Stimulated activated CD4-positive, alpha-beta T cell treated with anti-CD3 and anti-CD28 coated beads, Interleukin-4, amount 100 ng/mL, for 48 hours (primary cell): ENCODE data around the gene MYO3B.
"Not testable (repeated sequence)": the region's sequence is repeated elsewhere in the genome, so short reads cannot be mapped to it uniquely, and the experiment has no call there.

ENCODE experiments used
- DNase-seq, 2 donors: peaks; one replicate each; pipeline ENCODE4 v3.0.0-alpha.2; 2020; ENCODE audit warnings: low read depth in 2 of 2

MYO3B gene

GRCh38 chr2:170261566-170261965 lies 83.6 kb downstream of the MYO3B start:
- no peak for DNase-seq

DNA sequence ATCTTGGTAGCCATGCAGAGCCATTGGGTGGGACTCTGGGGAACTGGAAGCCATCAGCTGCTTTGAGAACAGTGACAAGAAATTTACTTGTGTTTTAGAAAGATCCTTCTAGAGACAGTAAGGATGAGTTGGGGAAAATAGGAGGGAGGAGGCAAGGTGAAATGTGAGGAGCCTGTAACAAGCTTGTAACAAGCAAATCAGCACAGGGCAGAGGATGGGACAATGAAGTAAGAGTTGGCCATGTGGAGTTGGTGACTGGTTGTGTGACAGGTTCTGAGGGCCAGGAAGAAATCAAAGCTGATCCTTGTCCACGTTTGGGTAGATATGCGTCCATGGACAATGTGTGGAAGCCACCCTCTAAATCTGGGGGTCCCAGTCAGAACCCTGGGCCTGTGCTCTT lies 84.4 kb downstream of the MYO3B start:
- no peak for DNase-seq

DNA sequence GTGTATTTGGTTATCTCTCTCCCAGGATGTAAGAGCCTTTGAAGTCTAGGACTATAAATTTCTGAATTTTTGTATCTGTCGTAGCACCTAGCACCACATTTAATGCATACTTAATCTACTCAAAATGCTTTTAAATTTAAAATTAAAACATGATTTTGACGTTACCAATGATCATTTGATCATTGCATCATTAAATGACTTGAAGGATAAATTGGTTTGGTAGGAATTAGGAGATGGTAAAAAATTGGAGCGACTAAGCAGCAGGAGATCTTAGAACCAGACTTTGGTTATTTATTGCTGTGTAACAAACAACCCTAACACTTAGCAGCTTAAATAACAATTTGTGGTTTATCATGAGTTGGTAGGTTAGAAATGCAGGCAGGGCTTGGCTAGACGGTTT lies 84.9 kb downstream of the MYO3B start:
- no peak for DNase-seq

- not testable (repeated sequence) for DNase-seq
Measured at GRCh38 chr2:170263728-170264521, 86.0 kb downstream of the MYO3B start.

DNA sequence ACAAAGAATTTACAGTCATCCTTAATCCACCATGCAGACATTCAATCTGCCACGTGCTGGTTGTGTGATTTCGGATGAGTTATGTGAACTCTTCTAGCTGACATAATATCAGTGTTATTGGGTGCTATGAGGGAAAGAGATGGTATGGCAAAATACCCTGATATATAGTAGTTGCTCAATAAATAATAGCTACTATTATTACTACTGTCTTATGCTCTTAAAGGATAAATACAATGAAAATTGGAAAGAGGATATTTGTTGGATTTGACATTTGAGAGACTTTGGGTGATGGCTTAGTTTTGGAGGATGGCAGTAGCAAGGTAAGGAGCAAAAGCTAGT lies 86.5 kb downstream of the MYO3B start:
- DNase-seq, result no peak

- no peak for DNase-seq
Measured at GRCh38 chr2:170264865-170265264, 86.9 kb downstream of the MYO3B start.

DNA sequence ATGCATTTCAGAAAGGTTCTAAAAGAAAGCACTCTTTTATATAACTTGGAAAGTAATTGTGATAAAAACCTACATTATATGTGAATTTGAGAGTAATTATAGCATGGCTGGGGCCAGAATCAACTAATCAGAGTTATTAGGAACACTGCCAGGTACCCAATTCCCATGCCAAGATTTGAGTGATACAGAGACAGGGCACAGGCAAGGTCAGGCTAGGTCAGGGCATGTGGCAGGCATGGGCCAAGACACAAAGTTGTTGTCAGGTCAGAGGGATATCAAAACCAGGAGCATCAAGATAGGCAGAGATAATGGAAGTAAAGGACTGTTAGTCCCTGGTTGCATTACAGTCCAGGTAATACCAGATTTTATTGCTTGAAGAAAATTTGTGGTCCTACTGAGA lies 87.4 kb downstream of the MYO3B start:
- DNase-seq, result no peak

- DNase-seq, result no peak
Measured at GRCh38 chr2:170266358-170266757, 88.4 kb downstream of the MYO3B start.

GRCh38 chr2:170267071-170267470 lies 89.1 kb downstream of the MYO3B start:
- DNase-seq, result no peak

DNA sequence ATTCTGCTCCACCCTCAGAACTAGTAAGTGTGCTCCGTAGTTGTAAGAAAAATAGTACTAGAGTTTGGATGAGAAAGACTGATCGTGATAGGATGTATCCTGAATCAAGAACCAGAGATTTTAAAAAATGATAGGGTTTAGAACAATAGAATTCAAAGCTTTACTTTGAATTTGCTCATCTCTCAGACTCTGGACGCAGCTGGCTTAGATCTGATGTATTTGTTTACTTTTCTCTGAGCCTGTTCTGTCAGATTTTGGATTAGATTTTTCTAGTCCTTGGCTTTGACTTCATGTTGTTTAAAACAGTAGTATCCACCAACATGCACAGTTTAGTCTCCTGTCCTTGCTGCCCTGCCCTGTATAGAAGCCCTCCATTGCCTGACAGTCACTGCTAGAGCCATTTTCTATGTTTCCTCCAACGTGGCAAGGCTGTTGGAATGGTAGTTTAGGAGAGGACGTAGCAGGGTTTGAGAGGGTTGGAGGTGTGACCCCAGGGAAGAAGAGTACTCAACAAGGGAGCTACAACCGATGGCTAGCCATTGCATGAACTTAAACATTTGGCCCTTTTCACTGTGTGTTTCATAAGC lies 92.4 kb downstream of the MYO3B start:
- no peak for DNase-seq

GRCh38 chr2:170271340-170271739 lies 93.4 kb downstream of the MYO3B start:
- DNase-seq, result no peak

GRCh38 chr2:170276056-170276455 lies 98.1 kb downstream of the MYO3B start:
- DNase-seq, result no peak

DNA sequence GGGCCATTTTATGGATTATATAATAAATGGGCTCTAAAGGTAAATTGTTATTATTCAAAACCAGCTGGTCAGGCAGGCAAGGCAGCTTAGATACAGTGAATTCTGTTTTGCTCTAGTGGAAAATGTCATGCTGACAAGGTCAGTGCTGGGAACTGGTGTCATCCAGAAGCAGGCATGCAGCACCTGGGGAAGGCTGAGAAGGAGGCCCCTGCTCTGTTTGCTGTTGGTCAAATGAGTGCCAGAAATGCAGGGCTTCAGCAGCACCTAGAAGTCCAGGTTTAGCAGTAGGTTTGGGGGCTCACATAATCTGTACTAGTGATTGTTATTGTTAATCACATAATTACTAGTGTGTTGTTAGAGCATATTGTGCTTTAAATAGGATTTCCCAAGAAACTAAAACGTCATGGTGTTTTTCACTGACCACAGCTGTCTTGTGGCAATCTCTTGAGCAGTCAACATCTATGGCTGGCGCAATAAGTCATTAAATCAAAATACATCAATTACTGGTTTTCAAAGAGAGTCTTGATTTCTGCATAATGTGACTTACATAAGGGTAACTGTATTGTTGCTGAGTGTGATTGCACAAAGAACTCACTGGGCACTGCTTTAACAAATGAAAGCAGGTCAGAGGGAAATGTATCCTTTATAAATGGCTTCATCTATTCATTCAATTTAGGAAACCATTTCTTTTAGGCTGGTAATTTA lies 99.1 kb downstream of the MYO3B start:
- DNase-seq, result no peak

DNA sequence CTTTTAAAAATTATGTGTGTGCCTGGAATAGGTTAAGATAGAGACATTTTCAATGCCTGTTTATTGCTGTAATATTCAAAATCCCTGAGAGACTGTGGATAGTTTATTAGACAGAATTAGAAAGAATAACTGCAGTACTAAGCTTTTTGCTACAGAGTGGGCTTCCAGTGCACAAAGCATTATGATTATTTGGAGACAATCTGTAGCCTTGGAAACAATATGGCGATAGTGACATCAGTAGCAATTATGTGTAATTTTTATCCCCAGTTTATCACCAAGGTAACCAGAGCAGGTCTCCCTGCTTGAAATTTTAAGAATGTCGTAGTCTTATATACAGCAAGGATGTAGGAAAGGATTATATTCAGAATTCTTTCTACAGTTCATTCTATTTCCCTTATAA lies 100.0 kb downstream of the MYO3B start:
- no peak for DNase-seq

- DNase-seq, result not testable (repeated sequence)
Measured at GRCh38 chr2:170279615-170280014, 101.7 kb downstream of the MYO3B start.

DNA sequence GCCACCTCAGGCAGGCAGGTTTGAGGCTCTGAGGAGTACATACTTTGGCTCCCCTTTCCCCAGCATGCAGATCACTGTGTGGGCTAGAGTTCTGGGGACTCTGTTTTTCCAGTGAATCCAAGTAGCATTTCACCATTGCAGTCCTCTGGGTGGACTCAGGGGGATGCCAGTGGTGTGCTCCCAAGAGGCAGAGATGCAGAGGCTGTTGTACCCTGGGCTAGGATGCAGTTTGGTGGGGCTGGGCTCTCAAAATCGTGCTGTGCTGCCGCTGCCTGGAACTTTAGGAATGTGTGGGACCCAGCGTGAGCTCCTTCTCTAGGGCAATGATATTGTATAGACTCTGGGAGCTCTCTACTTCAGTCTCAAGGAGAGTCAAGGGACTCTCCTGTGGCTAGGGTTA lies 104.9 kb downstream of the MYO3B start:
- DNase-seq, result no peak

DNA sequence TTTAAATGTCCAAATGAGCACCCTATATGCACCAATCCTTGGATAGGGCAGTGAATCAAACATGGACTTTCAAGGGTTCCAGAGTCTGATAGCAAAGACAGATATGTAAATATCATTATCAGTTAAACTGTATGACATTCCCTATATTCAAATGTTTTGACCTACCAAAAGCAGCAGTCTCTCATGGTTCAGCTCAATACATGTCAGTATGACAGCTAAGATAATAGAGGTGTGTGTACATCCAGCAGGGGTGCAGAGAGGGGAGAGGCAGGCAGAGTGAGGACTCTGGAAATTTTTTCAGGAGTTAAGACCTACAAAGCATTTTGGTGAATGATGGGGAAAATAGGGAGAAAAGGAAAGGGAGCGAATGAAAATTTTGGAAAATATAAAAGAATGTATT lies 106.3 kb downstream of the MYO3B start:
- no peak for DNase-seq

DNA sequence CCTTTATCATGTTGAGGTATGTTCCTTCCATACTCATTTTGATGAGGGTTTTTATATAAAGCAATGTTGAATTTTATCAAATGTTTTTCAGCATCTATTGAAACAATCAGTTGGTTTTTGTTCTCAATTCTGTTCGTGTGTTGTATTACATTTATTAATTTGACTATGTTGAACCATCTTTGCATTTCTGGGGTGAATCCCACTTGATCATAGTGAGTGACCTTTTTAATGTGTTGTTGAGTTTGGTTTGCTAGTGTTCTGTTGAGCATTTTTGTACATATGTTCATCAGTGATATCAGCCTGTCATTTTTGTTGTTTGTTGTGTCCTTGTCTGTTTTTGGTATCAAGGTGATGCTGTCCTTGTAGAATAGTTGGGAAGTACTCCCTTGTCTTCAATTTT lies 110.9 kb downstream of the MYO3B start:
- no peak for DNase-seq

GRCh38 chr2:170291474-170291873 lies 113.5 kb downstream of the MYO3B start:
- DNase-seq, result no peak

DNA sequence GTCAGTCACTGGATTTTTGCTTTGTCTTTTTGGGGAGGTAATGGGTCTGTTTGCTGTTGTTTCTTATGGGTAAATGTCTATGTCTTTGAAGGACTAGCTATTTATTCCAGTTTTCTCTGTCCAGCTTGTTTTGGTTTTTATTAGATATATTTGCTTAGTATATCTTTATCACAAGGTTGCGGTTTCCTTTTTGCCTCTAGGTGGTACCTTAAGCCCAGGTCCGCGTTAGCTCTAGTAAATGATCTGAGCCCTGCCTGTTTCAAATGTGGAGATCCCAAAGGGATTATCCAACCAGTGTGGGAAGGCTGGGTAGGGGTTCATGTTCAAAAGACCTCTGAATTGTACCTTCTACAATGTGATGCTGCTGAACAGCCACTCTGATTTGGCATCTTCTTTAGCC lies 114.5 kb downstream of the MYO3B start:
- no peak for DNase-seq

- no peak for DNase-seq
Measured at GRCh38 chr2:170297496-170297895, 119.5 kb downstream of the MYO3B start.

DNA sequence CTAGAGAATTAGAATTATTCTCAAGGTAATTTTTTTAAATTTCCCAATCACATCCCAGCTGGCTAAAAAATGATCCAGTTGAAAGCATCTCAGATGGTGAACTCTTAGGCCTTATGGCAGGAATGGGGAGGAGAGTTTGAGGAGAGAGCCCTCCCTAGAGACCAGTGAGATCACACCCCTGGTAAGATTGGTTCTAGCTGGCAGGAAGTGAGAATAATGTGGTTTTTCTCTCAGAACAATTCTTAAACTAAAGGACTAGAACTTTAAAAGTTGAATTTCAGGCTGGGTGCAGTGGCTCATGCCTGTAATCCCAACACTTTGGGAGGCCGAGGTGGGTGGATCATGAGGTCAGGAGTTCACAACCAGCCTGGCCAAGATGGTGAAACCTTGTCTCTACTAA lies 120.2 kb downstream of the MYO3B start:
- no peak for DNase-seq

DNA sequence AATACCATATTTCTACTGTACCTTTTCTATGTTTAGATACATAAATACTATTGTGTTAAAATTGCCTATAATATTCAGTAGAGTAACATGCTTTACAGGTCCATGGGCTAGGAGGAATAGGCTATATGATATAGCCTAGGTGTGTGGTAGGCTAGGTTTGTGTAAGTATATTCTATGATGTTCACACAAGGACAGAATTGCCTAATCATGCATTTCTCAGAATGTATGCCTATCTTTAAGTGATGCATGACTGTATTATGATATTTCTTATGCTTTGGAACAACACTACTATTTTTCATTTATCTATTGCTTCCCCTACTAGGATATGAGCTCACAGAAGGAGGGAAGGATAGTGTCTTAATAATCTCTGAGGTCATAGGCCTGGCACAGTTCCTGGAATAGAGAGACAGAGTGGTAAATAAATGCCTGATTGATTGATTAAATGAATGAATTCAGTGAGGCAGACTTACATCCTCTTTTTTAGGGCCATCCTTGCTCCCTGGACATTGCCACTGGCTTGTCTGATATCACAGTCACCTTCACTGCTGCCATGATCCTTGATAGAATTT lies 121.0 kb downstream of the MYO3B start:
- no peak for DNase-seq
